GM23338 (cell line): ENCODE data around the gene SNCB. TPM values are rescaled to one million over a fixed set of nuclear protein-coding genes. Genes with fewer than 3 reads are reported as not detected.

Source experiments
- ATAC-seq: fragments of 200-7000 bp; cut with Tn5 transposase; 3 replicates; pipeline ENCODE4 v1.9.1; 2020
- DNase-seq: peaks from one replicate; pipeline ENCODE4 v3.0.0-alpha.2; 2015; ENCODE audit warnings: low spot score
- H2AFZ ChIP-seq: fragments of 200-600 bp; sonication (generic); 2 replicates; pipeline ENCODE4 v1.8.0; 2016; ENCODE audit warnings: antibody characterized with exemption, mild to moderate bottlenecking, moderate library complexity
- H3F3A ChIP-seq: fragments of 200-600 bp; sonication (generic); replicated peaks from 2 replicates; pipeline ENCODE4 v1.8.0; 2017; ENCODE audit warnings: antibody characterized with exemption, mixed run types, low read depth
- H3K27ac ChIP-seq: fragments of 200-600 bp; sonication (generic); 2 replicates; pipeline ENCODE4 v1.6.1; 2016; ENCODE audit warnings: low read depth
- H3K27me3 ChIP-seq: fragments of 200-600 bp; sonication (generic); 2 replicates; pipeline ENCODE4 v1.8.0; 2016; ENCODE audit warnings: mild to moderate bottlenecking, mixed run types, moderate library complexity; ENCODE audit not compliant: insufficient read depth
- H3K36me3 ChIP-seq: fragments of 200-600 bp; sonication (generic); 2 replicates; pipeline ENCODE4 v1.8.0; 2016; ENCODE audit warnings: mild to moderate bottlenecking; ENCODE audit not compliant: insufficient read depth
- H3K4me1 ChIP-seq: fragments of 200-600 bp; sonication (generic); 2 replicates; pipeline ENCODE4 v1.8.0; 2016; ENCODE audit warnings: mild to moderate bottlenecking, moderate library complexity; ENCODE audit not compliant: insufficient read depth
- H3K4me2 ChIP-seq: fragments of 200-600 bp; sonication (generic); 2 replicates; pipeline ENCODE4 v1.7.1; 2017; ENCODE audit warnings: mixed run types
- H3K4me3 ChIP-seq: fragments of 200-600 bp; sonication (generic); 2 replicates; pipeline ENCODE4 v1.6.1; 2016; ENCODE audit warnings: mixed run types
- H3K79me2 ChIP-seq: fragments of 200-600 bp; sonication (generic); replicated peaks from 2 replicates; pipeline ENCODE4 v1.8.0; 2017; ENCODE audit warnings: mild to moderate bottlenecking; ENCODE audit not compliant: insufficient read depth
- H3K9me2 ChIP-seq: fragments of 200-600 bp; sonication (generic); 2 replicates; pipeline ENCODE4 v1.8.0; 2017; ENCODE audit not compliant: insufficient read depth
- H4K20me1 ChIP-seq: fragments of 200-600 bp; sonication (generic); replicated peaks from 2 replicates; pipeline ENCODE4 v1.8.0; 2017; ENCODE audit warnings: mild to moderate bottlenecking; ENCODE audit not compliant: insufficient read depth
- H3K27ac Mint-ChIP-seq: 2 replicates; pipeline ENCODE4 v1.8.0; 2020; ENCODE audit warnings: inconsistent platforms, mild to moderate bottlenecking, moderate library complexity, mixed read lengths
- H3K27me3 Mint-ChIP-seq: 3 replicates; pipeline ENCODE4 v1.8.0; 2022; ENCODE audit warnings: low read depth, mild to moderate bottlenecking, moderate library complexity, mixed read lengths, inconsistent platforms; ENCODE audit not compliant: insufficient read depth, poor library complexity
- H3K36me3 Mint-ChIP-seq: 3 replicates; pipeline ENCODE4 v1.8.0; 2021; ENCODE audit warnings: low read depth, mild to moderate bottlenecking, inconsistent platforms, moderate library complexity, mixed read lengths
- H3K4me1 Mint-ChIP-seq: 3 replicates; pipeline ENCODE4 v1.8.0; 2020; ENCODE audit warnings: mild to moderate bottlenecking, inconsistent platforms, mixed read lengths
- H3K4me3 Mint-ChIP-seq: 3 replicates; pipeline ENCODE4 v1.8.0; 2021; ENCODE audit warnings: moderate library complexity, mild to moderate bottlenecking, inconsistent platforms, mixed read lengths
- H3K9me3 Mint-ChIP-seq: 3 replicates; pipeline ENCODE4 v1.8.0; 2020; ENCODE audit warnings: moderate library complexity, mild to moderate bottlenecking, inconsistent platforms, mixed read lengths
- CREB1 ChIP-seq: fragments of 250-450 bp; sonication (Bioruptor Pico); IDR thresholded peaks from 2 replicates; pipeline ENCODE4 v1.5.0; 2020; ENCODE audit warnings: low read depth, mild to moderate bottlenecking, moderate library complexity
- EZH2 ChIP-seq: fragments of 200-600 bp; sonication (generic); IDR thresholded peaks from one replicate; pipeline ENCODE4 v1.8.0; 2017; ENCODE audit warnings: antibody characterized with exemption, mild to moderate bottlenecking, low read depth; ENCODE audit not compliant: unreplicated experiment
- EZH2phosphoT487 ChIP-seq: fragments of 200-600 bp; sonication (generic); IDR thresholded peaks from one replicate; pipeline ENCODE4 v1.8.1; 2018; ENCODE audit warnings: antibody characterized with exemption; ENCODE audit not compliant: unreplicated experiment
- JUNB ChIP-seq: IDR thresholded peaks from one replicate; pipeline ENCODE4 v1.6.1; 2016; ENCODE audit warnings: antibody characterized with exemption; ENCODE audit not compliant: unreplicated experiment
- NANOG ChIP-seq: IDR thresholded peaks from 2 replicates; pipeline ENCODE4 v1.6.1; 2016; ENCODE audit warnings: antibody characterized with exemption, borderline replicate concordance
- POLR2AphosphoS5 ChIP-seq: IDR thresholded peaks from 2 replicates; pipeline ENCODE4 v1.6.1; 2016; ENCODE audit warnings: antibody characterized with exemption, low read depth
- REST ChIP-seq: IDR thresholded peaks from one replicate; pipeline ENCODE4 v1.6.1; 2018; ENCODE audit warnings: antibody characterized with exemption; ENCODE audit not compliant: unreplicated experiment
- STAT1 ChIP-seq: IDR thresholded peaks from one replicate; pipeline ENCODE4 v1.6.1; 2016; ENCODE audit warnings: antibody characterized with exemption; ENCODE audit not compliant: unreplicated experiment
- ZNF331 ChIP-seq: fragments of 250-450 bp; sonication (Bioruptor Pico); IDR thresholded peaks from 2 replicates; pipeline ENCODE4 v1.5.0; 2020; ENCODE audit warnings: low read depth, mild to moderate bottlenecking, moderate library complexity
- ZNF462 ChIP-seq: fragments of 250-450 bp; sonication (Bioruptor Pico); IDR thresholded peaks from 2 replicates; pipeline ENCODE4 v1.5.0; 2020; ENCODE audit warnings: mild to moderate bottlenecking, moderate library complexity
- polyA plus RNA-seq: library from polyadenylated mRNA; unstranded; fragments of >200 nt; fragmentation: Nextera tagmentation; extraction: Ambion mirVana; gene quantifications from 2 replicates; pipeline ENCODE4 v1.2.1, GENCODE V29; 2016
- total RNA-seq: library from RNA; depleted of rRNA; stranded (reverse); fragments of >200 nt; shearing (Covaris generic); gene quantifications from 2 replicates; pipeline ENCODE4 v1.2.3, GENCODE V29; 2014

SNCB gene
- total and polyA plus RNA-seq, 2 experiments from 2014 or later, result 3.6 to 13.5 TPM

GRCh38 chr5:176648474-176649194, 18.3 kb upstream of the SNCB start:
- no peak overlapping the region for H3K27ac ChIP-seq
- H4K20me1 ChIP-seq, result no peaks in the 10 kb centered on the region
- no peaks in the 10 kb centered on the region for H3K36me3 ChIP-seq
- H3K4me1 ChIP-seq, result peaks cover 15% of the 10 kb centered on the region
- Mint-ChIP-seq H3K36me3 (peaks cover 5% of the 10 kb centered on the region; the same call in 2 of the 3 replicates), H3K27me3 (peaks cover 7% of the 10 kb centered on the region), H3K27ac (no peak overlapping the region), H3K9me3 (no peaks in the 10 kb centered on the region), H3K4me3 (peak overlapping the region; percentile 91), H3K4me1 (peaks cover 43% of the 10 kb centered on the region)
- H3K4me3 ChIP-seq, result peak overlapping the region; percentile 89
- 0 out of 2 replicates have a peak, but pooled peaks cover 5% of the 10 kb centered on the region for H3F3A ChIP-seq
- no peak for TF ChIP-seq NANOG
- TF ChIP-seq JUNB, result no peak
- H2AFZ ChIP-seq, result no peak overlapping the region
- peak overlapping the region; percentile 94 for H3K4me2 ChIP-seq
- no peaks in the 10 kb centered on the region; the same call in 1 of the 2 replicates for H3K9me2 ChIP-seq
- no peak for ATAC-seq
- no peak for DNase-seq
- H3K27me3 ChIP-seq, result no peaks in the 10 kb centered on the region
- peaks cover 35% of the 10 kb centered on the region for H3K79me2 ChIP-seq

- peaks cover 7% of the 10 kb centered on the region for H3K27me3 Mint-ChIP-seq
- peak; percentile 43 for DNase-seq
- H2AFZ ChIP-seq, result peak overlapping the region; percentile 85; the same call in 1 of the 2 replicates
- ATAC-seq, result peak; percentile 17
- no peak overlapping the region for H3K27ac Mint-ChIP-seq
- H3K27ac ChIP-seq, result no peak overlapping the region; the same call in 1 of the 2 replicates
- H3K4me1 Mint-ChIP-seq, result peaks cover 48% of the 10 kb centered on the region
- H3F3A ChIP-seq, result 0 out of 2 replicates have a peak, but pooled peaks cover 5% of the 10 kb centered on the region
- peaks cover 35% of the 10 kb centered on the region for H3K79me2 ChIP-seq
- no peaks in the 10 kb centered on the region; the same call in 2 of the 3 replicates for H3K36me3 Mint-ChIP-seq
- peak overlapping the region; percentile 89 for H3K4me3 ChIP-seq
- no peaks in the 10 kb centered on the region for H4K20me1 ChIP-seq
- no peaks in the 10 kb centered on the region for H3K36me3 ChIP-seq
- peaks cover 15% of the 10 kb centered on the region for H3K4me1 ChIP-seq
- H3K9me2 ChIP-seq, result no peaks in the 10 kb centered on the region; the same call in 1 of the 2 replicates
- H3K4me2 ChIP-seq, result peak overlapping the region; percentile 94
- H3K9me3 Mint-ChIP-seq, result no peaks in the 10 kb centered on the region; the same call in 2 of the 3 replicates
- no peaks in the 10 kb centered on the region for H3K27me3 ChIP-seq
- peak overlapping the region; percentile 91 for H3K4me3 Mint-ChIP-seq
- TF ChIP-seq ZNF331, result no peak
- TF ChIP-seq NANOG, result no peak
- TF ChIP-seq REST, result no peak
- TF ChIP-seq CREB1, result no peak
- no peak for TF ChIP-seq JUNB
- TF ChIP-seq ZNF462 (CRISPR knock-in tag), result no peak
- no peak for TF ChIP-seq STAT1
- no peak for TF ChIP-seq POLR2AphosphoS5
- TF ChIP-seq EZH2phosphoT487, result no peak
- TF ChIP-seq EZH2, result no peak
These were observed 17.6 kb upstream of the SNCB start for GRCh38 chr5:176647843-176648473.
